Small intestine (tissue), 7 donors: ENCODE measurements around the gene CEP41. TPM values are rescaled to one million over a fixed set of nuclear protein-coding genes. Genes with fewer than 3 reads are reported as not detected.

ENCODE experiments used
- DNase-seq, 2 donors: peaks; one replicate each; pipeline versions ENCODE4 v3.0.0 to v3.0.0-alpha.2; 2013
- FAIRE-seq: peaks from 2 replicates; lab custom pipeline; 2012; peaks lifted over from hg19 to GRCh38; lab: Jason Lieb, UNC
- H3K27ac ChIP-seq, 3 donors: one replicate each; pipeline ENCODE4 v1.5.1; 2013; ENCODE audit warnings: low read length in 2 of 3, mild to moderate bottlenecking in 2 of 3, control low read depth in 1 of 3, inconsistent platforms in 1 of 3, low read depth in 1 of 3, moderate library complexity in 1 of 3
- H3K27me3 ChIP-seq, 3 donors: one replicate each; pipeline ENCODE4 v1.6.1; 2013; ENCODE audit warnings: low read length in 3 of 3, inconsistent platforms in 1 of 3; ENCODE audit not compliant: control insufficient read depth in 3 of 3, insufficient read depth in 3 of 3
- H3K36me3 ChIP-seq, 3 donors: one replicate each; pipeline ENCODE4 v1.6.1; 2013; ENCODE audit warnings: low read length in 3 of 3, inconsistent platforms in 1 of 3, low read depth in 1 of 3, mild to moderate bottlenecking in 1 of 3, moderate library complexity in 1 of 3; ENCODE audit not compliant: control insufficient read depth in 3 of 3, insufficient read depth in 2 of 3
- H3K4me1 ChIP-seq, 3 donors: one replicate each; pipeline ENCODE4 v1.6.1; 2013; ENCODE audit warnings: low read length in 2 of 3, inconsistent platforms in 1 of 3, low read depth in 1 of 3, mild to moderate bottlenecking in 1 of 3, moderate library complexity in 1 of 3; ENCODE audit not compliant: control insufficient read depth in 3 of 3, insufficient read depth in 2 of 3
- H3K4me3 ChIP-seq, 3 donors: one replicate each; pipeline ENCODE4 v1.5.1; 2013; ENCODE audit warnings: low read length in 3 of 3, control low read depth in 1 of 3, inconsistent platforms in 1 of 3, low read depth in 1 of 3, mild to moderate bottlenecking in 1 of 3, moderate library complexity in 1 of 3
- H3K9me3 ChIP-seq, 2 donors: one replicate each; pipeline ENCODE4 v1.6.1; 2013; ENCODE audit warnings: low read depth in 1 of 2, low read length in 1 of 2; ENCODE audit not compliant: control insufficient read depth in 2 of 2, insufficient read depth in 1 of 2
- WGBS, 3 donors: extraction: QIAGEN DNeasy Blood & Tissue Kit; methylation state at CpG; one replicate each; pipeline ENCODE4 v1.1.7; 2013; 5-methylcytosine and 5-hydroxymethylcytosine counted together
- polyA plus RNA-seq, 4 donors: library from polyadenylated mRNA; stranded (reverse) in 3 of 4; unstranded in 1 of 4; fragments of 200-250 nt in 3 of 4; fragments of 120-200 nt in 1 of 4; gene quantifications; one replicate each; pipeline versions ENCODE4 v1.2.1 to v1.2.3, GENCODE V29; 2013
- donor health status: healthy with polysubstance abuse.
- donor health status: control.
- donor health status: control.
- donor health status: Bipolar disorder and iron deficiency.
- donor health status: healthy.

CEP41 gene
- polyA plus RNA-seq, 4 donors, result 3.0 to 11.8 (median 6.2) TPM; not detected in 1

DNA sequence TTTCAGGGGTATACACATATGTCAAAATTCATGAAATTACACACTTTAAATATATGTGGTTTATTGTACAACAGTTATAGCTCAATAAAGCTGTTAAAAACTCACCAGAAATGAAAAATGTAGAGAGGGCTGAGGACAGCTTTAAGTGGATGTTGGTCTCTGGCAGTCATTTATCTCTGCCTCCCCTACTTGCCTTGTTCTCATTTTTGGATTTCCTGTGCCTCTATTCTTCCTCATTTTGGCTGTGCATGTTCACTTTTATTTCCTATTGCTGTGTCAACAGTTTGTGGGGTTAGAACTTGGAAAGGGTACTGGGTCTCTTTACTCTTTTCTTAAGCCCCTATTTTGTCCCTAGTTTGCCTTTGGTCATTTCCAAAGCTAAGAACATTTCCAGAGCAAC, 32.5 kb upstream of the CEP41 start:
- Histone ChIP-seq H3K36me3 (no peaks in the 10 kb centered on the region), H3K4me1 (no peaks in the 10 kb centered on the region), H3K27ac (no peak overlapping the region), H3K4me3 (no peak overlapping the region), H3K27me3 (peaks cover 0 to 2% (median 0%) of the 10 kb centered on the region in 3 donors), H3K9me3 (no peaks in the 10 kb centered on the region)
- no peak for DNase-seq
- FAIRE-seq, result no peak

DNA sequence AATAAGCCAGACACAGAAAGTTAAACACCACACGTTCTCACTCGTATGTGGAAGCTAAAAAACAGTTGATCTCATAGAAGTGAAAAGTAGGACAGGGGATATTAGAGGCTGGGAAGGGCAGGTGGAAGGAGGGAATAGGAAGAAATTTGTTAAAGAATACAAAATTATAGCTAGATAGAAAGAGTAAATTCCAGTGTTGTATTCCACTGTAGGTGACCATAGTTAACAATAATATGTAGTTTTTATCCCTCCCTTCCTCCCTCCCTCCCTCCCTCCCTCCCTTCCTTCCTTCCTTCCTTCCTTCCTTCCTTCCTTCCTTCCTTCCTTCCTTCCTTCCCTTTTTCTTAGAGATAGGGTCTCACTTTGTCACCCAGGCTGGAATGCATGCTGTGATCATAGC, 31.2 kb upstream of the CEP41 start:
- DNase-seq, result no peak
- WGBS, 3 donors, result 87 to 91% (median 90%) methylated on average over 2 of the region's 2 CpGs
- FAIRE-seq, result no peak

DNA sequence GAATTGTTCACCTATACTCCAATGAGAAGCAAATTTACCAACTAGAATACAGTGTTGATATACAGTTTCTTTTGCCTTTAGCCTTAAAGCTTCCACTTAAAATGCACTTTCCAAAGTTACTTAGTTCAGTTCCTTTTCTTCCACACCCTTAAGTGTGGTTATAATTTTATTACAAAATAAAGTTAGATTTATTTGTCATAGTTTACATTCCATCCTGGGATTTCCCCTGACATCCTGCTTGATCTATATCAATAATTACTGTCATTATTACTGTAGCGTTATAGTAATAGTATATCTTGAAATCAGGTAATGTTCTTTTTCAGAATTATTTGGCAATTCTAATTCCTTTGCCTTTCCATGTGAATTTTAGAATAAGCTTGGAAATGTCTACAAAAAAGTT, 27.8 kb upstream of the CEP41 start:
- no peaks in the 10 kb centered on the region for H3K9me3 ChIP-seq
- no peak overlapping the region for H3K27ac ChIP-seq
- FAIRE-seq, result no peak
- no peaks in the 10 kb centered on the region for H3K36me3 ChIP-seq
- no peaks in the 10 kb centered on the region for H3K4me1 ChIP-seq
- H3K27me3 ChIP-seq, result peaks cover 0 to 2% (median 0%) of the 10 kb centered on the region in 3 donors
- no peak overlapping the region for H3K4me3 ChIP-seq
- WGBS, 3 donors, result 91 to 100% (median 95%) methylated on average over 1 of the region's 1 CpG
- no peak for DNase-seq

More for the DNA sequence above, 31.2 kb upstream of the CEP41 start:
- H3K36me3 ChIP-seq, result no peaks in the 10 kb centered on the region
- H3K27me3 ChIP-seq, result peaks cover 0 to 2% (median 0%) of the 10 kb centered on the region in 3 donors
- H3K4me1 ChIP-seq, result no peaks in the 10 kb centered on the region
- H3K4me3 ChIP-seq, result no peak overlapping the region
- H3K27ac ChIP-seq, result no peak overlapping the region
- no peaks in the 10 kb centered on the region for H3K9me3 ChIP-seq

DNA sequence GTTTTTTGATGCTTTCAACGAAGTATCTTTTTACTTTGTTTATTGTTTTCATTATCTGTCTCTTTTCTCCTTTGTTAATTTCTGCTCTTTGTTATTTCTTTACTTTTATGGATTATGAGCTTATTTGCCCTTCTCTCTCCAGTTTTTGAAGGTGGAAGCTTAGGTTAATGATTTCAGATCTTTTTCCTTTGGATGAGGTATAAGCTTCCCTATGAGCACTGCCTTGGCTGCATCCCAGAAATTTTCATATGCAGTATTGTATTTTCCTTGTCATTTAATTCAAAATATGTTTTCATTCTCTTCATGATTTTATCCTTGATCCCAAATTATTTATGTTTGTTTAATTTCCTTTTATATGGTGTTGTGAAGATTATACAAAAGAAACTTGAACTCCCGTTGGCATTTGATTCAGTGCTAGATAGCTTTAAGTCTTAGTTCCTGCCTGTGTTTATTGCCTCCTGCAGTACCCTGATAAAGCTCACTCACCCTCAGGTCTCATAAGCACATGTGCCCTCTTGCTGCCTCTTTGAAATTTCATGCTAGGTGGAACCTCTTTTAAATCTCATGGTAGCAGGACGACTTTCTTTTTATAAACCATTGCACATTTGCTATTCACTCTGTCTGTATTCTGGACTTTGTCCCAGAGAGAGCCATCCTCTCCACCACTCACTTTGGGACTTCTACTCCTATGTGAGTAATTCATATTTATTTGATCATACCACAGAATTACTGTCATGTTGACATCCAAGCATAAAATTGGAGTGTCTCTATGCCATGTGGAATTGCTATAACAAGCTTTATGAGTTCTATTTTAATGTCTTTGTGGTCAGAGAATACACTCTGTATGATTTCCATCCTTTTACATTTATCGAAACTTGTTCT, 23.0 kb upstream of the CEP41 start:
- Histone ChIP-seq H3K27me3 (no peaks in the 10 kb centered on the region), H3K36me3 (no peaks in the 10 kb centered on the region), H3K4me1 (no peaks in the 10 kb centered on the region), H3K4me3 (no peak overlapping the region), H3K9me3 (peaks cover 0 to 6% of the 10 kb centered on the region in 2 donors), H3K27ac (no peak overlapping the region)
- 35 to 56% (median 41%) methylated on average over 4 of the region's 4 CpGs for WGBS, 3 donors
- peak; percentile 31 to 59 for DNase-seq
- no peak for FAIRE-seq

DNA sequence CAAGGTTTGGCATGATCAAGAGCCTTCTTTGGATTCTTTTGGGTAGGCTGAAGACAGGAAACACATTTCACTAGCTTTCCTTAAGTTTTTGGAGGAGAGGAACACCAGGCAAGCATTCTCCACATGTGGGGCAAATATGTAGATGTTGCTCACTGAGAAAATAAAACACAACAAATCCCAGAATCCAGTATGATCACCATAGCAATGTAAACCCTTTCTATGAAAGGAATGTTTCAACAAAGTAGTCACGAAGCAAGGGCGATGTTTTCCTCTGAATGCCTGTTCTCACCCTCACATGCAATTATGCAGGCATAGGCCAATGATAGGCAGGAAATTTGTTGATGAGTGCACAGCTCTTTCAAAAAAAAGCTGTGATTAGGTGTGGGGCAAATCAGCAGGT, 20.5 kb upstream of the CEP41 start:
- no peak overlapping the region for H3K27ac ChIP-seq
- no peaks in the 10 kb centered on the region for H3K4me1 ChIP-seq
- DNase-seq, result no peak
- no peak overlapping the region for H3K4me3 ChIP-seq
- peaks cover 0 to 6% of the 10 kb centered on the region in 2 donors for H3K9me3 ChIP-seq
- no peaks in the 10 kb centered on the region for H3K36me3 ChIP-seq
- 57 to 81% (median 79%) methylated on average over 2 of the region's 2 CpGs for WGBS, 3 donors
- H3K27me3 ChIP-seq, result no peaks in the 10 kb centered on the region
- no peak for FAIRE-seq

DNA sequence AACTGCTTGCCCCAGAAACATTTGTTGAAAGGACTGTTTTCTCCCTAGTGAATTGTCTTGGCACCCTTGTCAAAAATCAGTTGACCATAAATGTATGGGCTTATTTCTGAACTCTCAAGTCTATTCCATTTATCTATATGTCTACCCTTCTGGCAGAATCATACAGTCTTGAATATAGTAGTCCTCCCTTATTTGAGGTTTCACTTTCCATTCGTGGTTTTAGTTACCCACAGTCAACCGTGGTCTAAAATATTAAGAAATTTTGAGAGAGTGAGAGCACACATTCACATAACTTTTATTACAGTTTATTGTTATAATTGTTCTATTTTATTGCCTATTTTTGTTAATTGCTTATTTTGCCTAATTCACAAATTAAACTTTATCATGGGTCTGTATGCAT, 17.4 kb upstream of the CEP41 start:
- DNase-seq (peak in 1 of 2 donors; percentile 7), FAIRE-seq (no peak)
- 58 to 63% (median 62%) methylated on average over 2 of the region's 2 CpGs for WGBS, 3 donors
- no peaks in the 10 kb centered on the region for H3K36me3 ChIP-seq
- H3K4me3 ChIP-seq, result no peak overlapping the region
- H3K4me1 ChIP-seq, result no peaks in the 10 kb centered on the region
- no peak overlapping the region for H3K27ac ChIP-seq
- peaks cover 0 to 6% of the 10 kb centered on the region in 2 donors for H3K9me3 ChIP-seq
- no peaks in the 10 kb centered on the region for H3K27me3 ChIP-seq

DNA sequence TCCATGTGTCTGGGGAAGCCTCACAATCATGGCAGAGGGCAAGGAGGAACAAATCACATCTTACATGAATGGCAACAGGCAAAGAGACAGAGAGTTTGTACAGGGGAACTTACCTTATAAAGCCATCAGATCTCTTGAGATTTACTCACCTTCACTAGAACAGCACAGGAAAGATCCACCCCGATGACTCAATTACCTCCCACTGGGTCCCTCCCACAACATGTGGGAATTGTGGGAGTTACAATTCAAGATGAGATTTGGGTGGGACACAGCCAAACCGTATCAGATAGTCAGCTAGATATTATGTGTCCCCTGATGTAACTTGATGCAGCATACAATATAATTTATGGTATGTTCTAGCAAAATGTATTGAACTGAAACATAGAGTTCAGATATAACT, 14.1 kb upstream of the CEP41 start:
- Histone ChIP-seq H3K36me3 (no peaks in the 10 kb centered on the region), H3K27me3 (no peaks in the 10 kb centered on the region), H3K9me3 (peaks cover 0 to 6% of the 10 kb centered on the region in 2 donors), H3K27ac (no peak overlapping the region), H3K4me3 (no peak overlapping the region), H3K4me1 (no peaks in the 10 kb centered on the region)
- WGBS, 3 donors, result 77 to 88% (median 79%) methylated on average over 2 of the region's 2 CpGs
- FAIRE-seq (no peak), DNase-seq (no peak)

DNA sequence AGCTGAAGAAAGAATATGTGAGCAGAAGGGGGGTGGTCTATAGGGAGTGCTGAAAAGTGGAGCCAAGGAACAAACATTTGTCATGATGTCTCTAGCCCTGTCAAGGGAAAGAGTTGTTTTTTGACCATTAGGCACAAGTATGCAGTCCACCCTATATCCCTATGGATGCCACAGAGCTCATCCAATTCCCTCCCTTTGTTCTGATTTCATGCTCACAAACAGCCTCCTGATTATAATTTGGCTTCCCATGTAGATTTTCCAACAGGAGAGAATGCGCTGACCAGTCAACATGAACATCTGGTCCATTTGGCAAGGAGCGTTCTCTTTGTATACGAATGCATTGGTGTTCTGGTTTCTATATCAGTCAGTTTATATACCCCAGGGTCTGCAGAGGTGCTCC, 12.1 kb upstream of the CEP41 start:
- Histone ChIP-seq H3K27ac (no peak overlapping the region), H3K27me3 (no peaks in the 10 kb centered on the region), H3K4me3 (no peak overlapping the region), H3K36me3 (no peaks in the 10 kb centered on the region), H3K4me1 (no peaks in the 10 kb centered on the region), H3K9me3 (no peaks in the 10 kb centered on the region)
- DNase-seq (no peak), FAIRE-seq (no peak)
- WGBS, 3 donors, result 67 to 83% (median 76%) methylated on average over 3 of the region's 3 CpGs
